ENCODE measurements around the gene SLC23A2. TPM values are rescaled to one million over a fixed set of nuclear protein-coding genes. Genes with fewer than 3 reads are reported as not detected.
A peak's percentile ranks its signal among the peaks of the same experiment; 100 is the strongest.
"Not testable (repeated sequence)": the region's sequence is repeated elsewhere in the genome, so short reads cannot be mapped to it uniquely, and the experiment has no call there.

The SLC23A2 gene
- total RNA-seq, 1 donor from 2014 or later = 24.2 TPM

GRCh38 chr20:4926531-4927156 is 74.7 kb downstream of the SLC23A2 start:
- DNase-seq (ENCODE audit: low spot score) = no peak
- H3K36me3 Mint-ChIP-seq (ENCODE audit: low read depth) = peaks cover 2% of the 10 kb centered on the region
- TF ChIP-seq, protein P1, sequence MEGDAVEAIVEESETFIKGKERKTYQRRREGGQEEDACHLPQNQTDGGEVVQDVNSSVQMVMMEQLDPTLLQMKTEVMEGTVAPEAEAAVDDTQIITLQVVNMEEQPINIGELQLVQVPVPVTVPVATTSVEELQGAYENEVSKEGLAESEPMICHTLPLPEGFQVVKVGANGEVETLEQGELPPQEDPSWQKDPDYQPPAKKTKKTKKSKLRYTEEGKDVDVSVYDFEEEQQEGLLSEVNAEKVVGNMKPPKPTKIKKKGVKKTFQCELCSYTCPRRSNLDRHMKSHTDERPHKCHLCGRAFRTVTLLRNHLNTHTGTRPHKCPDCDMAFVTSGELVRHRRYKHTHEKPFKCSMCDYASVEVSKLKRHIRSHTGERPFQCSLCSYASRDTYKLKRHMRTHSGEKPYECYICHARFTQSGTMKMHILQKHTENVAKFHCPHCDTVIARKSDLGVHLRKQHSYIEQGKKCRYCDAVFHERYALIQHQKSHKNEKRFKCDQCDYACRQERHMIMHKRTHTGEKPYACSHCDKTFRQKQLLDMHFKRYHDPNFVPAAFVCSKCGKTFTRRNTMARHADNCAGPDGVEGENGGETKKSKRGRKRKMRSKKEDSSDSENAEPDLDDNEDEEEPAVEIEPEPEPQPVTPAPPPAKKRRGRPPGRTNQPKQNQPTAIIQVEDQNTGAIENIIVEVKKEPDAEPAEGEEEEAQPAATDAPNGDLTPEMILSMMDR (IDR thresholded peaks at IDR 0.05) = no peak
- H3K4me3 Mint-ChIP-seq (ENCODE audit: unreplicated experiment) = no peak overlapping the region
- peaks cover 23% of the 10 kb centered on the region for H3K4me1 Mint-ChIP-seq (ENCODE audit: low read depth)
- no peaks in the 10 kb centered on the region for H3K9me3 Mint-ChIP-seq (ENCODE audit: low read depth)
- no peaks in the 10 kb centered on the region for H3K27me3 Mint-ChIP-seq (ENCODE audit: low read depth)
- peak overlapping the region; percentile 92 for H3K27ac Mint-ChIP-seq (ENCODE audit: unreplicated experiment)

DNA sequence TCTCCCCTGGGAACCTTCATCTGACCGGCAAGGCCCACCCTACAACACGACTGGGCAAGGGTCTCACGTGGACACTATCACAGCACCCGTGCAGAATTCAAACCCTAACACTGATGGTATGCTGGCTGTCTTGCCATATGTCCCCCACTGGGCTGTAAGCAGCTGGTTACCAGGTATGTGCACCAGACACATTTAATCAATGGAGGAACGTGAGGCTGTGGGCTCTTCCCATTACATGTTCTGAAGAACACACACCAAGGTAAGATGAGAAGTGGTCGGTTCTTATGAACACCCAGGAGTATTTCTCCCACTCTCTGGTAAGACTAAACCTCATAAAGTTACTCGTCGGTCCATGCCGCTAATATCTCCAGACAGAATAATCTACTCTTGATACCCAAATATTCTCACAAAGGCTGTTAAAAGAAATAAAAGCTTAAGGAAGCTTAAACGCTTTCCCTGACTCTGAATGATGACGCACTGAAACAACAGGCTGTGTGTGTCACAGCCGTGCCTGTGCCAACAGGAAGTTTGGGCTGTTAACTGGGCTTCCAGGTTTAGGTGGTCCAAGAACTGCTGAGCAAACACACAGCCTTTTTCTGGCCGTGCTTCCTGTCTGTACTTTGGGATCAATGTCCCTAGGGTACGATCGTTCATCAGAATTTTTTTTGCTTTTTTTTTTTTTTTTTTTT is 75.3 kb downstream of the SLC23A2 start:
- peaks cover 2% of the 10 kb centered on the region for H3K36me3 Mint-ChIP-seq (ENCODE audit: low read depth)
- DNase-seq (ENCODE audit: low spot score) = no peak
- peak overlapping the region; percentile 92 for H3K27ac Mint-ChIP-seq (ENCODE audit: unreplicated experiment)
- H3K4me3 Mint-ChIP-seq (ENCODE audit: unreplicated experiment) = peak overlapping the region; percentile 10
- no peaks in the 10 kb centered on the region for H3K27me3 Mint-ChIP-seq (ENCODE audit: low read depth)
- peaks cover 30% of the 10 kb centered on the region for H3K4me1 Mint-ChIP-seq (ENCODE audit: low read depth)
- no peaks in the 10 kb centered on the region for H3K9me3 Mint-ChIP-seq (ENCODE audit: low read depth)
- TF ChIP-seq, protein P1 (IDR thresholded peaks at IDR 0.05) = no peak

GRCh38 chr20:4924446-4924845 is 76.9 kb downstream of the SLC23A2 start:
- Mint-ChIP-seq H3K4me3 (ENCODE audit: unreplicated experiment) (no peak overlapping the region), H3K9me3 (ENCODE audit: low read depth) (no peaks in the 10 kb centered on the region), H3K27me3 (ENCODE audit: low read depth) (no peaks in the 10 kb centered on the region), H3K4me1 (ENCODE audit: low read depth) (peaks cover 37% of the 10 kb centered on the region), H3K27ac (ENCODE audit: unreplicated experiment) (no peak overlapping the region), H3K36me3 (ENCODE audit: low read depth) (no peaks in the 10 kb centered on the region)
- DNase-seq (ENCODE audit: low spot score) = no peak
- TF ChIP-seq, protein P1 (IDR thresholded peaks at IDR 0.05) = no peak

DNA sequence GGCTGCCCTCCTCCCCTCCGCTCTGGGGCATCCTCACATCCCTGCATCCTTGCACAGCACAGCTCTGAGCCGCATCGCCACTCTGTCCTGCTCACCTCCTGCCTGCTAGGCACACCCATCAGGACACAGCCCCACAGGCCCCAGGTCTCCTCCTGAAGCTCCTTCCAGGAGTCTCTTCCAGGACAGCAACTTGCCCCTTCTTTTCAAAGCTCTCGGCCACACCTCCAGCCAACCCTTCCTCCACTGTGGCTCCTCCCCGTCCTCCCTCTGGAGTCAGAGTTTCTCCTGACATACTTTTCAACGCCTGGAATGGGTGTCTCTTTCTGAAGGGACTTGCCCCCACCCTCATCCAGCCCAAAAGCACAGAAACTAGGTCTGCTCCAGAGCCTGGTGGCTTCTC is 77.3 kb downstream of the SLC23A2 start:
- Mint-ChIP-seq H3K27me3 (ENCODE audit: low read depth) (no peaks in the 10 kb centered on the region), H3K36me3 (ENCODE audit: low read depth) (no peaks in the 10 kb centered on the region), H3K4me3 (ENCODE audit: unreplicated experiment) (no peak overlapping the region), H3K27ac (ENCODE audit: unreplicated experiment) (no peak overlapping the region), H3K9me3 (ENCODE audit: low read depth) (no peaks in the 10 kb centered on the region), H3K4me1 (ENCODE audit: low read depth) (peaks cover 41% of the 10 kb centered on the region)
- no peak for DNase-seq (ENCODE audit: low spot score)
- TF ChIP-seq, protein P1 (IDR thresholded peaks at IDR 0.05) = no peak

GRCh38 chr20:4922186-4922585 is 79.1 kb downstream of the SLC23A2 start:
- Mint-ChIP-seq H3K9me3 (ENCODE audit: low read depth) (no peaks in the 10 kb centered on the region), H3K27me3 (ENCODE audit: low read depth) (no peaks in the 10 kb centered on the region), H3K36me3 (ENCODE audit: low read depth) (no peaks in the 10 kb centered on the region), H3K27ac (ENCODE audit: unreplicated experiment) (no peak overlapping the region), H3K4me1 (ENCODE audit: low read depth) (peaks cover 60% of the 10 kb centered on the region), H3K4me3 (ENCODE audit: unreplicated experiment) (no peak overlapping the region)
- TF ChIP-seq, protein P1 (IDR thresholded peaks at IDR 0.05) = no peak
- no peak for DNase-seq (ENCODE audit: low spot score)

- peaks cover 64% of the 10 kb centered on the region for H3K4me1 Mint-ChIP-seq (ENCODE audit: low read depth)
- H3K27ac Mint-ChIP-seq (ENCODE audit: unreplicated experiment) = not testable (repeated sequence)
These were observed 80.0 kb downstream of the SLC23A2 start for GRCh38 chr20:4921271-4921670.

More at GRCh38 chr20:4921271-4921670, 80.0 kb downstream of the SLC23A2 start:
- H3K9me3 Mint-ChIP-seq (ENCODE audit: low read depth); H3K36me3 Mint-ChIP-seq (ENCODE audit: low read depth); H3K4me3 Mint-ChIP-seq (ENCODE audit: unreplicated experiment); DNase-seq (ENCODE audit: low spot score); H3K27me3 Mint-ChIP-seq (ENCODE audit: low read depth): not testable (repeated sequence)

All from chondrocyte (in vitro differentiated cells).